ENCODE results near the gene SLC6A9. TPM values are rescaled to one million over a fixed set of nuclear protein-coding genes. Genes with fewer than 3 reads are reported as not detected.

The SLC6A9 gene
- total RNA-seq, 2 donors from 2014 or later, result 4.6 to 5.6 TPM

- peaks cover 0 to 9% of the 10 kb centered on the region in 2 donors for H3K36me3 ChIP-seq
- TF ChIP-seq POLR2A (IDR thresholded peaks at IDR 0.05) (no peak), CTCF (IDR thresholded peaks at IDR 0.05) (no peak), POLR2AphosphoS5 (IDR thresholded peaks at IDR 0.05) (no peak)
- peaks cover 30% of the 10 kb centered on the region for H3K4me1 ChIP-seq (replicated peaks)
- intact Hi-C loops (cut with DNase I), result no loop called here
- no peaks in the 10 kb centered on the region for H3K9me3 ChIP-seq
- WGBS, result 91% methylated on average over 8 of the region's 8 CpGs
- H3K27ac ChIP-seq, result no peak overlapping the region
- DNase-seq (ENCODE audit: low spot score), result no peak
- H3K27me3 ChIP-seq (replicated peaks; ENCODE audit: insufficient read depth), result no peaks in the 10 kb centered on the region
- no peak overlapping the region for H3K4me3 ChIP-seq
Observed at GRCh38 chr1:43976890-43977289, 54.4 kb downstream of the SLC6A9 start.

- no peaks in the 10 kb centered on the region for H3K27me3 ChIP-seq (replicated peaks; ENCODE audit: insufficient read depth)
- peaks cover 30% of the 10 kb centered on the region for H3K4me1 ChIP-seq (replicated peaks)
- 77% methylated on average over 4 of the region's 4 CpGs for WGBS
- no peaks in the 10 kb centered on the region for H3K9me3 ChIP-seq
- DNase-seq (ENCODE audit: low spot score), result no peak
- H3K36me3 ChIP-seq, result peaks cover 0 to 9% of the 10 kb centered on the region in 2 donors
- H3K27ac ChIP-seq, result peak overlapping the region; percentile 91 to 97
- intact Hi-C loops (cut with DNase I), result no loop called here
- TF ChIP-seq POLR2A (IDR thresholded peaks at IDR 0.05) (no peak), POLR2AphosphoS5 (IDR thresholded peaks at IDR 0.05) (no peak), CTCF (IDR thresholded peaks at IDR 0.05) (no peak)
- peak overlapping the region; percentile 89 to 100 for H3K4me3 ChIP-seq
Observed at GRCh38 chr1:43976045-43976444, 55.2 kb downstream of the SLC6A9 start.

- Histone ChIP-seq H3K36me3 (peaks cover 0 to 9% of the 10 kb centered on the region in 2 donors), H3K9me3 (no peaks in the 10 kb centered on the region), H3K4me1 (replicated peaks) (peaks cover 33% of the 10 kb centered on the region), H3K27me3 (replicated peaks; ENCODE audit: insufficient read depth) (no peaks in the 10 kb centered on the region), H3K27ac (peak overlapping the region; percentile 91 to 97), H3K4me3 (peak overlapping the region; percentile 89 to 100)
- intact Hi-C loops (cut with DNase I), result no loop called here
- TF ChIP-seq CTCF (IDR thresholded peaks at IDR 0.05) (no peak), POLR2AphosphoS5 (IDR thresholded peaks at IDR 0.05) (peak; percentile 8), POLR2A (IDR thresholded peaks at IDR 0.05) (no peak)
- peak; percentile 81 for DNase-seq (ENCODE audit: low spot score)
- 2% methylated on average over 34 of the region's 34 CpGs for WGBS
Observed at GRCh38 chr1:43975249-43975961, 55.9 kb downstream of the SLC6A9 start.

- peaks cover 0 to 9% of the 10 kb centered on the region in 2 donors for H3K36me3 ChIP-seq
- peak; percentile 97 for DNase-seq (ENCODE audit: low spot score)
- peak within 1 kb of the TSS; percentile 89 to 100 for H3K4me3 ChIP-seq
- peak within 1 kb of the TSS; percentile 91 to 97 for H3K27ac ChIP-seq
- peaks cover 30% of the 10 kb centered on the region for H3K4me1 ChIP-seq (replicated peaks)
- intact Hi-C loops (cut with DNase I), result no loop called here
- under 1% methylated on average over 28 of the region's 93 CpGs for WGBS
- no peaks in the 10 kb centered on the region for H3K27me3 ChIP-seq (replicated peaks; ENCODE audit: insufficient read depth)
- TF ChIP-seq CTCF (IDR thresholded peaks at IDR 0.05) (peak in 2 of 4 experiments; percentile 44 to 57), POLR2AphosphoS5 (IDR thresholded peaks at IDR 0.05) (peak; percentile 98), POLR2A (IDR thresholded peaks at IDR 0.05) (peak; percentile 91)
- no peaks in the 10 kb centered on the region for H3K9me3 ChIP-seq
Observed at GRCh38 chr1:43974443-43975248, 56.6 kb downstream of the SLC6A9 start, which contains the start of gene ATP6V0B. ATP6V0B (plus strand) TSS chr1:43974960; CDS start chr1:43975041, 81 bp downstream.

Data from prostate gland (tissue), 2 donors.